Measurements from ENCODE around the gene CLEC1B. TPM values are rescaled to one million over a fixed set of nuclear protein-coding genes. Genes with fewer than 3 reads are reported as not detected.
"Not testable (repeated sequence)": the region's sequence is repeated elsewhere in the genome, so short reads cannot be mapped to it uniquely, and the experiment has no call there.

CLEC1B gene
- total RNA-seq, 2 donors from 2014 or later, result not detected

- no peak for ATAC-seq
- intact Hi-C loops (cut with DNase I, micrococcal nuclease), result no loop called here
- DNase-seq, result no peak
These were observed 21.0 kb downstream of the CLEC1B start for GRCh38 chr12:9977916-9978315.

GRCh38 chr12:9976626-9977025 is 22.3 kb downstream of the CLEC1B start:
- DNase-seq; ATAC-seq; intact Hi-C loops (cut with DNase I, micrococcal nuclease): not testable (repeated sequence)

- intact Hi-C loops (cut with DNase I, micrococcal nuclease), result no loop called here
- DNase-seq (no peak), ATAC-seq (no peak)
These were observed 23.3 kb downstream of the CLEC1B start for GRCh38 chr12:9975614-9976013.

DNA sequence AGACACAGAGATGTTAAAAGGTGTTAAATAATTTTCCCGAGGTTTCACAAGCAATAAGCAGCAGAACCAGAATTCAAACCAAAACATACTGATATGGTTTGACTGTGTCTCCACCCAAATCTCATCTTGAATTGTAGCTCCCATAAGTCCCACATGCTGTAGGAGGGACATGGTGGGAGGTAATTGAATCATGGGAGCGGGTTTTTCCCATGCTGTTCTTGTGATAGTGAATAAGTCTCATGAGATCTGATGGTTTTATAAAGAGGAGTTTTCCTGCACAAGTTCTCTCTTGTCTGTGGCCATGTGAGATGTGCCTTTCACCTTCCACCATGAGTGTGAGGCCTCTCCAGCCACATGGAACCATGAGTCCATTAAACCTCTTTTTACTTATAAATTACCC is 24.2 kb downstream of the CLEC1B start:
- ATAC-seq; DNase-seq; intact Hi-C loops (cut with DNase I, micrococcal nuclease): not testable (repeated sequence)

DNA sequence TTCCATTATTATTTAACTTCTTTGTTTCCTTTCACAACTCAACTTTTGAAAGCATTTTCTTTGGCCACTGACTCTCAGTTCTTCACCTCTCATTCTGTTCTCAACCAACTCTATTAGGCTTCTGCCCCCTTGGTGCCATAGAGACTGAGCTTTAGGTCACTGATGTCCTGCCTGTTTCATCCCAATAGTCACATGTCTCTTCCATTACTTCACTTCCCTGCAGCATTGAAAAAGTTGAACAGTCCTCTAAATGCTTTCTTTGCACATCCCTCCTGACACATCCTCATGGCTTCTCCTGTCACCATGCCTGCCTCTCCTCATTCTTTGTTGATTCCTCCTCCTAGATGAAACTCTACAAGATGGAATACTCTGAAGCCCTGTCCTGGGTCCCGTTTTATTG is 25.0 kb downstream of the CLEC1B start:
- DNase-seq (no peak), ATAC-seq (no peak)
- intact Hi-C loops (cut with DNase I, micrococcal nuclease), result no loop called here

GRCh38 chr12:9971181-9971580 is 27.7 kb downstream of the CLEC1B start, which contains the start of gene CLEC12A:
Gene CLEC12A, plus strand, starts transcription at chr12:9971409. Its CDS starts 188 bp downstream, at chr12:9971597.
- intact Hi-C loops (cut with DNase I, micrococcal nuclease), result no loop called here
- ATAC-seq (no peak), DNase-seq (no peak)

DNA sequence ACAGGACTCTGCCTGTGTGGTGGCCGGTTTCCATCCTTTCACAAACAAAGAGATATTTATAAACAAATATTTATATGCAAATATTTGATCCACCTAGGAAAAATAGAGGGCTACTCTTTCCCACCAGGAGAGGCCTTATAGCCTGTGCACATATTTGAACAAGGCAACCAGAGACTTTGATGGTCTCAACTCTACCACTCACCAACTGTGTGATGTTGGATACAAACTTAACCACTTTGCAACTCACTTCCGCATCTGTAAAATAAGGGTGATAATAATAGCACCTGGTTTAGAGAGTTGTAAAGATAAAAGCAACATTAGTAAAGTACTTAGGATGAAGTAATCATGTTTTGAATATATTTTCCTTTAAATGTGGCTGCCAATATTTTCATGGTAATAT is 29.2 kb downstream of the CLEC1B start:
- DNase-seq, result no peak
- intact Hi-C loops (cut with DNase I, micrococcal nuclease), result no loop called here
- ATAC-seq, result no peak

- ATAC-seq (no peak), DNase-seq (no peak)
- intact Hi-C loops (cut with DNase I, micrococcal nuclease), result no loop called here
These were observed 37.0 kb downstream of the CLEC1B start for GRCh38 chr12:9961901-9962300.

DNA sequence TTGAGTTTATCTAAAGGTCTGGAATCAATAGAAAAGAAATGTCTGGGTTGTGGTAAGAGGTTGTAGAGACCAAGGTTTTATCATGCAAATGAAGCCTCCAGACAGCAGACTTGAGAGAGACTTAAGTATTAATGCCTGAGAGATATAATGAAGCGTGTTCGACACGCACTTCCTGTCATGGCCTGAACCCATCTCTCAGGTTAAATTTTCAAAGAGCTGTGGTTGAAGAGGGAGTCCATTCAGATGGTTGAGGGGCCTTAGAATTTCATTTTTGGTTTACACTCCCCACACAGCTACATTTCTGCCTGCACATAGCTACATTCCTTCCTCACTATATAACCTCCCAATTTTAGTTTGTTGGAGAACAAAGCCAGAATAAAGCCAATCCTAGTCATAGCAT is 37.8 kb downstream of the CLEC1B start:
- DNase-seq (no peak), ATAC-seq (no peak)
- intact Hi-C loops (cut with DNase I, micrococcal nuclease), result no loop called here

- ATAC-seq (no peak), DNase-seq (no peak)
- intact Hi-C loops (cut with DNase I, micrococcal nuclease), result no loop called here
These were observed 38.3 kb downstream of the CLEC1B start for GRCh38 chr12:9960590-9960989.

GRCh38 chr12:9957834-9958233 is 41.1 kb downstream of the CLEC1B start:
- ATAC-seq (no peak), DNase-seq (no peak)
- intact Hi-C loops (cut with DNase I, micrococcal nuclease), result no loop called here

- intact Hi-C loops (cut with DNase I, micrococcal nuclease); DNase-seq; ATAC-seq: not testable (repeated sequence)
These were observed 45.8 kb downstream of the CLEC1B start for GRCh38 chr12:9952954-9953729.

- no peak for ATAC-seq
- no peak for DNase-seq
- intact Hi-C loops (cut with DNase I, micrococcal nuclease), result no loop called here
These were observed 47.8 kb downstream of the CLEC1B start for GRCh38 chr12:9951026-9951675.

DNA sequence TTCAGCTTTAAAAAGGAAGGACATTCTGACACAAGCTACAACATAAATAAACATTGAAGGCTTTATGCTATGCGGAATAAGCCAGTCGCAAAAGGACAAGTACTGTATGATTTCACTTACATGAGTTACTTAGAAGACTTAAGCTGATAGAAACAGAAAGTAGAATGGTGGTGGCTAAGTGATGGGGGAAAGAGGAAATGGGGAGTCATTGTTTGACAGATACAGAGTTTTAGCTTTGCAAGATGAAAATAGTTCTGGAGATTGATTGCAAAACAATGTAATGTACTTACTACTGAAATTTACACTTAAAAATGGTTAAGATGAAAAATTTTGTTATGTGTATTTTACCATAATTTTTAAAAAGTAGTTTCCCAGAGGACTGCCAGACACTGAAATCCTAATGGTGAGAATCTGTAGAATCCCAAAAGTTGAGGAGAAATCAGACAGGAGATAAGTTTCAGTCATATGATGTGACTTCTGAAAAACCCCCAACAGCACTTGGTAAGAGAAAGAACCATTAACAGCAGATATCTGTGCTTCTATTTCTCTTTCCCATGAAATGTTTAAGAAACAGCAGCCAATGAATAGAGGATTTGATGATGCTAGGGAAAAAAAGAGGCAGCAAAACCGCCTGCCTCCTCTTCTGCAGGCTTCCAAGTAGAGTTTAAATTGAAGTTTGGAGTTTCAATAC is 50.2 kb downstream of the CLEC1B start:
- ATAC-seq (no peak), DNase-seq (no peak)
- intact Hi-C loops (cut with DNase I, micrococcal nuclease), result no loop called here

- intact Hi-C loops (cut with DNase I, micrococcal nuclease), result no loop called here
- ATAC-seq, result no peak
- DNase-seq, result no peak
These were observed 51.2 kb downstream of the CLEC1B start for GRCh38 chr12:9947674-9948073.

DNA sequence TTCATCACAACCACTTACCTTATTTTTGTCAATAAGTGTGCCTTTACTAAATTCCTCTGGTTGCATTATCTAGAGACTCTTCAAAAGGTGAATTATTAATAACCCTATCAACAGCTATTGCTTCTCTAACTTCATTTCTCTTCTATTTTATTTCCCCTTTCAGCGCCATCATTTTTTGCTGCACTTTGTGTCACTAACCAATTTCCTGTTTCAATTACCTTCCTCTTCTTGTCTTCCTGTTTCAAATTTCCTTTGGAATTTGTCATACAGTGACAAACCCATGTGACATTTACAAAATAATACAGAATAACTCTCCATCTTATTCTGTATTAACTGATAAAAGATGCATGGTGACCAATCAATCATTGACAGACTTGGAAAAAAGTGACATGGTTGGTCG is 54.5 kb downstream of the CLEC1B start:
- ATAC-seq (no peak), DNase-seq (no peak)
- intact Hi-C loops (cut with DNase I, micrococcal nuclease), result no loop called here

GRCh38 chr12:9943240-9943639 is 55.7 kb downstream of the CLEC1B start:
- DNase-seq (no peak), ATAC-seq (no peak)
- intact Hi-C loops (cut with DNase I, micrococcal nuclease), result no loop called here
